ENCODE data around the gene LYSMD4. TPM values are rescaled to one million over a fixed set of nuclear protein-coding genes. Genes with fewer than 3 reads are reported as not detected.
A peak's percentile ranks its signal among the peaks of the same experiment; 100 is the strongest.

The LYSMD4 gene
- total RNA-seq, 1 experiment from 2014 or later = 3.5 TPM

DNA sequence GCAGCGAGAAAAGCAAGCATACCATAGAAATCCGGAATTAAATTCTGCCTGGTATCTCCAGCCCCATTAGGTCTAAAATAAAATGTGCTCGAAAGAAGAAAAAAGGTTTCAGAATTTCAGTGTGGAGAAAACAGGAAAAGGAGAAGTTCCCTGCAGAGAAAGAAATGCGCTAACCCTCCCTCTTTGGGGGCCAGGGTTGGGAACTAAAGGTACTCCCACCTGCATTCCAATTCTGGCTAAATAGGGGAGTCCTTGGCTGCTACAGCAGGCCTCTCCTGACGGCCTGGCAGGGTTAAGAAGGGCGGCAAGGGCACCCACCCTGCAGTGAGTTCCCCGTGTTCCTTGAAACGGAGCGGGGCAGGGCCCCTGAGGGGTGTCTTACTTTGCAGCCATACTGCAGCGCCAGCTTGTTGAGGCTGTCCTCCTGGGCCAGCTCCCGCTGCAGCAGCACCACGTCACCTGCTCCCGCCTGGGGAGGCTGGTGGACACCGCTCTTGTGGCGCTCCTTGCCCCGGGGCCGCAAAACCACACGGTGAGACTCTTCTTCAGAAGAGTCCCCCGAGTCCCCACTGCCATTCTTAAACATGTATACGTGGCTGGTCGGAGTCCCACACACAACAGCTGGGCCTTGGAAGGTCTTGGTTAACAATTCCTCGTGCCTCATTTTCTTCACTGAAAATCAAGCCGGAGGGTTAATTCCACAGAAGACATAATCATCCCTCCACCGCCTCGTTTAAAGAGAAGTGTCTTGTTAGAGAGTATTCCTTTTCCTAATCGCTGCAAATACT is 1.7 kb downstream of the LYSMD4 start:
- no peak for DNase-seq (ENCODE audit: low read depth)

DNA sequence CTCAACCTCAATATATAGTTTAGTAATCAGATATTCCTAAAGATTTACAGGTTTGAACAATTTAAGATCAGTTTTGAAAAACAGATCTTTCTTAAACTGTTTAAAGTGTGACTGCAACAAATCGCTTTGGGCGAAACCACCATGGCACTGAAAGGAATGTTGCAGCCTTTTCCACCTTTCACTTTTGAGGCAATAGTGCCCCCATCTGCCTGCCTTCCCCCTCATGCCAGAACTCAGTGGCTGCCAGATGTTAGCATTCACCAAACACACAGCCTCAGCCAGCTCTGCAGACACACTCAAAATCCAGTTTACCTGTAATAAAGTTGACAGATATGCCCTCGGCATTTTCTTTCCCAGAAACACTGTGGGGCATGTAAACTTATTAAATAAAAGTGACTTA is 3.3 kb downstream of the LYSMD4 start:
- peak; percentile 34 for DNase-seq (ENCODE audit: low read depth)

DNA sequence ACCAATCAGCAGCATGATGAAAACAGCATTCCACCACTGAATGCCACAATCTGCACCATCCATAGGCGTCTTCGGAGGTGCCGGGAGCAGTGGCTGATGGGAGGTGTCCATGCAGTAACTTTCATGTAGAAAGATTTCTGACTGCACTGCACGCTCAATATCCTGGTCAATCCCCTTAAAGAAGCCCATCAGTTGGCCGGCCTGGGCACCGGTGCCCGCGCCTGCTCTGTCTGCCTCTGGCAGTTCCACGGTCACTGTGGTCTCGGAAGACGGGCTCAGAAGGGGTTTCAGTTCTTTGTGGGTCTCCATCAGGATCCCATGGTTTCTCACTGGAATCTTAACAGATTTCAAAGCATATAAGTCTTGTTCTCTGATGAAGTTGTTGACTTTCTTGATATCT is 3.9 kb downstream of the LYSMD4 start:
- DNase-seq (ENCODE audit: low read depth) = no peak

DNA sequence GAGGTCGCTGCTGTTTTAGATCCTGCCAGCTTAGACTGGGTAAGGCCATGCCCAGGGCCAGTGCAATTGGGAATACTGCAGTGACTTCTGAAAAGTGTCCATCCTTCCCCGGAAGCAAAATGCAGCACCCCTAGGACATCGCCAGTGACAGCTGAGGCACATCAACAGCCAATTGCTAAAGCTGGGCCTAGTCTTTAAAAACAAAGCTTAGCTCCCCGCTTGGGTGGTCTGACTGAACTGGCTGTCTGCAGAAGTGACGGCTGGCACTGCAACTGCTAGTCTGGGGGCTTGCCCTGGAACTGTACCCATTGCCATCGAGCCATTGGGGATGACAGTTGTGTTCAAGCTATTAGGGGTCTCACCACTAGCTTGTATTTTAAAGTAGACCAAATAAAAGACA is 4.3 kb downstream of the LYSMD4 start:
- DNase-seq (ENCODE audit: low read depth) = no peak

DNA sequence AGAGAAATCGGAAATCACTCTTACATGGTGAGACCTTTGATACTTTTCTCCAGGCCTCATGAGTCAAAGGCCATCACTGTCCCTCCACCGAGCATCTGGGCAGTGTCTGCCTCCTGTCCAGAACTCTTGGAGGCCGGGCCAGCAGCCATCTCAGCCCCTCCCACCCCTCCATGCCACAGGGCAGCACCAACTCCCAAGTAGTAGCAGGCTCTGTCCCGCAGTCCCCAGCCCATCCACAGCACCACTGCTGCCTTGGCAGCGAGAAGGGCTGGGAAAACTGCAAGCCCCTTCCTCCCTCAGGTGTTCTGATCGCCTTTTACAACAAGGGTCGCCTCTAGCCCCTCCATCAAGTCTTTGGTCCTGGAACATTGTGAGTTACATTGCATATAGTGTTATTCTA is 5.5 kb downstream of the LYSMD4 start:
- DNase-seq (ENCODE audit: low read depth) = no peak

DNA sequence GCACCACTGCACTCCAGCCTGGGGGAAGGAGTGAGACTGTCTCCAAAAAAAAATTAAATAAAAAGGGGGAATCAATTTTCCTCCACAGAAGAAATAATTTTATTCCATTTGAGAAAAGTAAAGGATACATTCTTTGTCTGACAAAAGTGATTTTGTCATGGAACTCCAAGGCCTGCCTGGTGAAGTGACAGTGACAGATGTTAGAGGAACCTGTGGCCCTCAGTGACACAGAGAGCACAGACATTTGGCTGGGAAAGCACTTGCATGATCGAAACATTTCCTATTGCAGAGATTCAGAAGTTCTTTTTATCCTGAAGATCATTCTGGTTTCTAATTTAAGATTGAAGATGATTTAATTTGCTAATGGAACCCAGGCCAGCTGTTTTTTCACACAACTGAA is 5.9 kb downstream of the LYSMD4 start:
- no peak for DNase-seq (ENCODE audit: low read depth)

DNA sequence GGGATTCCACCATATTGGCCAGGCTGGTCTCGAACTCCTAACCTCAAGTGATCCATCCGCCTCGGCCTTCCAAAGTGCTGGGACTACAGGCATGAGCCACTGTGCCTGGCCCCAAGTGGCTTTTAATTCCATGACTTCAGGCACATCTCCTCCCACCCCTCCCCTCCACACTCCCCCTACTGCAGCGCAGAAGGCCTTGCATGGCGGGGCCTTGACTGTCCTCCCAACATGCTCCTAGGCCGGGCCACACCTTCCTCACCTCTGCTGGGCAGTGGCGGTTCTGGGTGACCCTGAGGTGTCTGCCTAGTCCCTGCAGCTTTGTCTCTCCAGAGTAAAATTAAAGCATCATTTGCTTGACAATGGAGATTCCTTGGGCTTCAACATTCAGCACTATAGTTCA is 6.9 kb downstream of the LYSMD4 start:
- DNase-seq (ENCODE audit: low read depth) = no peak

DNA sequence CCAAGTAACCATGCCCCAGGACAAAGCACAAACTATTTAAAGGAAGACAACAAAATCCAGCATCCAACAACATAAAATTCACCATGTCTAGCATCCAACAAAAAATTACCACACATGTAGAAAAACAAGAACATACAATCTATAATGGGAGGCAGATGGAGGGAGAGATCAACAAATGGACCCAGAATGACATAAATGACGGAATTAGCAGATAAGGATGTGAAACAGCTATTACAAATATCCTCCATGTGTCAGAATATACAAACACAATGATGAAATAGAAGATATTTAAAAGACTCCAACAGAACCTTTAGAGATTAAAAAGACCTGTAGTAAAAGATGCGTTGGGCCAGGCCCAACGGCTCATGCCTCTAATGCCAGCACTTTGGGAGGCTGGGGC is 10.8 kb downstream of the LYSMD4 start:
- no peak for DNase-seq (ENCODE audit: low read depth)

DNA sequence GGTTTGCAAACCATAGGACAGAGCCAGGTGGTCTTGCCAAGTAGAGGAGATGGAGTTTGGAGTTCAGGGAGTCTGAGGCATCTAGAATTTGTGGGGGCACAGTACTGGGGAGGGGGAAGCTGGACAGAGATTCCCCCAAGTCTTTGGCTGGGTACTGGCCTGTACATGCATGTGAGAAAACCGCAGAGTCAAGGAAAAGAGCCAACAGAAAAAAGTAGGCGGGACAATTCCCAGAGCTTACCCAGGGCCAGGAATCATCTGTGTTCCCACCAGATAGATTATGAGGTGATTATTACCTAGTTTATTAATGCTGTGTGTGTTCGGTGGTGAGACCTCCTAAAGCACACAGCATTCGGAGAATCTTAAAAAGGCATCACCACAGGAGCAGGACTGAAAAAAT is 11.3 kb downstream of the LYSMD4 start:
- DNase-seq (ENCODE audit: low read depth) = no peak

DNA sequence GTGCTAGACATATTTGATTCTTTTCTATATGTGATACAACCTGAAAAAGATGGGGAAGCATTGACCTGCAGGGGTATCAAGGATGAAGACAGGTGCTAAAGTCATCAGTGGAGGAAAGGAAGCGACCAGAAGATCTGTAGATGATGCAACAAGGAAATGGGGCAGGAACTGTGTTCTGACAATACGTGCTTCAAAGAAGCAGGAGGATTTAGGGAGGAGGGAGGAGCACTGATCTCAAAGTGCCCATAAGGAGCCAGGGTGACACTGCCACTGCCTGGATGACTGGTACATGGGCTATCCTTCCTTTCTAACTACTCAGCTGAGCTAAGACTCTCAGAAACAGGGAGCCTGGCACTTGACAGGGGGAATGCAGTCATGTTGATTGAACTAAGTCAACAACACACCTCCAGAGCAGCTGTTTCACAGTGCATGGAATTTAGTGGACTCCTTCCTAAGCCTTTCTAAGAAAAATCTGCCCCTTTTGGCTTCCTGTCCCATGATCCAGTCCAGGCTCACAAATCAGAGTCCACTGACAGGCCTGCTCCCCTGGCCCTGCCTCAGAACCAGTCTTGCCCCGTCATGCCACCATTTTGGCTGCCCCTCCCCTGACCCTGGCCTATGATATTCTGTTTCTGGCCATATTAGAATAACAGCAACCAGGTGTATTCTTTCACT is 12.0 kb downstream of the LYSMD4 start:
- no peak for DNase-seq (ENCODE audit: low read depth)

DNA sequence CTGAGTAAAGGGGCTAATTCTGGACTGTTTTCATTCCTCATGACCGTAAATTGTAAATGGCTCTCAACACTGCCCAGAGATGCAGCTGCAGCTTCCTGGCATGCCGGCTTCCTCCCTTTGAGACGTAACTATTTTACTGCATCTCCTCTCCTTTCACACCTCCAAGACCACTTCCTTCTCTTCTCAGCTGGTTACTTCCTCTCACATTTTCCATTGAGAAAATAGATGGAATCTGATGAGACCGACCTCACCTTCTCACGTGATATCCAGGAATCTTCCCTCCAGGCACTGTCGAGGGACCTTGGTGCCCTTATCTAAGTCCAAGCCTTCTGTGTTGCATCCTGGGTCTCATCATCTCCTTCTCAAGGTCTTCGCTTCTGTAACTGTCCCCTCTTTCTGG is 12.7 kb downstream of the LYSMD4 start:
- DNase-seq (ENCODE audit: low read depth) = no peak

DNA sequence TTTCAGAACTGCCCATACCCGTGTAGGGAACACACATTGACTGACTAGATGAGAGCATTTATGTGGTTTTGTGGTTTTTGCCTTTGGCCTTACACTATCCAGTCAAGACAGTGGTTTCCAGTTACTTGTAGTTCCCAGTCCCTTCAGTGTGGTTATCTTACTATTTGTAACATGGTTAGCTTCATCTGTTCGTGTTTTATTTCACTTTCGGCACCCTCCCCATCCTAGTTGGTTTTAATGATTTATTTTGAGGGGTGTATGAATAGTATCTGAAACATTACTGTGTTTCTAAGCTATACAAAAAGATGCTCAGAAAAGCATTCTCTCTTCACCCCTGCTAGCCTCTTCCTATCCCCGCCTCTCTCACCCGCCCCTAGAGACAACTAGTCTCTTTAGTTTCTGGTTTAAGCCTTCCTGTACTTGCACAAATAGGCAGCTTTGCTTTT is 14.1 kb downstream of the LYSMD4 start:
- peak; percentile 85 for DNase-seq (ENCODE audit: low read depth)

DNA sequence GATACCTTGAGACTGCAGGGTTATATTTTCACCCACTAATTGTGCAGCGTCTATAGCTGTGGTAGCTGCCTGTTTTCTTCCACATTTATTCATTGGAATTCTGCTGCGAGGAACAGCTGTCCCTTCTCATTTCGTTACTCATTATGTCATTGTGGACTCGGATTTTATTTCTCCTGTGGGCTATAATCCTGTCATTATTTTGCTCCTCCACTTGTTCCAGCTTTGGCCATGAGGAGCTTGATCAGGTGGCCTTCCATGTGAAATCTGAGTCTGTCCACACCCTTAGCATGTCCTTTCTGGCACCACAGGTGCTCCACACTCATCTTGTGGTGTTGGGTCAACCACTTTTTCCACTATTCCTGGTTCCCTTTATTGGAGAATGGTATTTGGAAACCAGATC is 14.8 kb downstream of the LYSMD4 start:
- DNase-seq (ENCODE audit: low read depth) = no peak

DNA sequence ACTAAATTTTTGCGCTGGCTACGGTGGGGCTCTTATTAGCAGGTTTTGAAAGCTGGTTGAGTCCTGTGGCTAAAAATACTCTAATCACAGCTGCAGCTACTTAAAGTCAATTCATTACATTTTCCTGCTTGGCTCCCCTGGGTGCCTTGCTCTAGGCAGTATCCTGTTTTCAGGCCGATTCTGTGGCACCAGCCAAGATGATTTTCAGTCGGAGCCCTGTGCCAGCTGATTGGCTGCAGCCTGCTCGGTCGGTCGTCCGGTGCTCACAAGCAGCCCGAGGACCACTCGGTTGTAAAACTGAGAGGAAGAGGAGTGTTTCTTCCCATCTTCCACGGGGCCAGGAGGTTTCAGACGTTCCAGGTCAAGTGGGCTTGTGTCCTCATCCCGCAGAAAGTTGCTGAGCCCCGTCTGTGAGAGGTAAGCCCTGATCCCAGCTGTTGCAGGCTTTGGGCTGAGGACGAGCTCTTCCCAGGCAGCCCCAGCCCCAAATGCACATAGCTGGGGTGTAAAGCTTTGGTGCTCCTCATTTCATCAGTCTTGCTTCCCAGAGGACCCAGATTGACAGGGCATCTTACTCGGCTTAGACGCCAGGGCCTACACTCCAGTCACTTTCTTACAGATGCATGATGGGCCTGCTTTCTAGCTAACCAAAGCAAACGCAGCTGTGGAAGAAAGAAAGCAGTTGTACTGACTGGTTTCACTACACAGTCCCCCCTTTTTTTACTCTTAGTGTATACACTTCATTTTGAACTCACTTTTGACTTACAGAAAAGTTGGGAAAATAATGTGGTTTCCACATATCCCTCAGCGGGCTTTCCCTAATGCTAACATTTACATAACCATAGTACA is 15.9 kb downstream of the LYSMD4 start:
- no peak for DNase-seq (ENCODE audit: low read depth)

DNA sequence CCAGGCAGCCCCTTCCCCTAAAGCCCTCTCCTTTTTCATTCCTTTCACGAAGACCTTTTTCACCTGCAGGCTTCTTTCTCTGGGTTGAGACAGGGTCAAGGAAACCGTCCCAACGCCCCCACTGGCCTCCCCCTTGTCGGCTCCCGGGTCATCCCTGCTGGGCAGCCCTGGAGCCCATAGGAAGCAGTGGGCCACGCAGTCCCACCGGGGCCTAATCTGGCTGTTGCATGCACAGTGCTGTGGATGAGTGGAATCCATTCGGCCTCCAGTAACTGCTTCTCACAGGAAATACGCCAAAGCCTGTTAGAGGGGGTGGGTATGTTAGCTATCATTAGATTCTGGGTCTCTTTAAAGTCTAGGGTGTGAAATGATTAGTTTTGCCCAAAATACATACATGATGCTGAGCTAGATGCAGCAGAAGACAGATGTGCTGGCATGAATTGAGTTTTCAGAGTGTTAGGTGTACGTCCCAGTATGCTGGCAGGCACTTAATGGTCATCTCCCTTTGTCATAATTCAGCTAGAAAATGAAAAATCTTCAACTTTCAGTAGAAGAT is 16.6 kb downstream of the LYSMD4 start:
- no peak for DNase-seq (ENCODE audit: low read depth)

DNA sequence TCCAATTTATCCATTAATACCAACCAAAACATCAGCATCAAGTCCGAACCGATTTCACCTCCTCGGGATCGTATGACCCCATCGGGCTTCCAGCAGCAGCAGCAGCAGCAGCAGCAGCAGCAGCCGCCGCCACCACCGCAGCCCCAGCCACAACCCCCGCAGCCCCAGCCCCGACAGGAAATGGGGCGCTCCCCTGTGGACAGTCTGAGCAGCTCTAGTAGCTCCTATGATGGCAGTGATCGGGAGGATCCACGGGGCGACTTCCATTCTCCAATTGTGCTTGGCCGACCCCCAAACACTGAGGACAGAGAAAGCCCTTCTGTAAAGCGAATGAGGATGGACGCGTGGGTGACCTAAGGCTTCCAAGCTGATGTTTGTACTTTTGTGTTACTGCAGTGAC is 20.8 kb downstream of the LYSMD4 start:
- DNase-seq (ENCODE audit: low read depth) = no peak

DNA sequence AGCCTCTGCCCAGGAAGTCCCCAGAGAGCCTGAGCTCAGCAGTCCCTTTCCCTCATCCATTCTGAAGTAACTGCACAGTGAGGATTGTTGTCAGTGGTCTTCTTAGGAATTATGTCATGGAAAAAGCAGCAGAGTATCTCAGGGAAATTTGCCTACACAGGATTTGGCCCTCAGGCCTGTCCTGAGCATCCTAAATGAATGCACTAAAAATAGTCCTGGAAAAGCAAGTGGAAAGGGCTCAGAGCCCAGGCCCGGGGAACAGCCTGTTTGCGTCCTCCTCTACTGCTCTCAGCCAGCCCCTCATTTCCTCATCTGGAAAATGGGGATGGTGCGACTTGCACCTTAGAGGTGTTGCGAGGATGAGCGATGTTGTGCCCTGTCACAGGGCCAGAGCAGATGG is 21.6 kb downstream of the LYSMD4 start:
- DNase-seq (ENCODE audit: low read depth) = no peak

DNA sequence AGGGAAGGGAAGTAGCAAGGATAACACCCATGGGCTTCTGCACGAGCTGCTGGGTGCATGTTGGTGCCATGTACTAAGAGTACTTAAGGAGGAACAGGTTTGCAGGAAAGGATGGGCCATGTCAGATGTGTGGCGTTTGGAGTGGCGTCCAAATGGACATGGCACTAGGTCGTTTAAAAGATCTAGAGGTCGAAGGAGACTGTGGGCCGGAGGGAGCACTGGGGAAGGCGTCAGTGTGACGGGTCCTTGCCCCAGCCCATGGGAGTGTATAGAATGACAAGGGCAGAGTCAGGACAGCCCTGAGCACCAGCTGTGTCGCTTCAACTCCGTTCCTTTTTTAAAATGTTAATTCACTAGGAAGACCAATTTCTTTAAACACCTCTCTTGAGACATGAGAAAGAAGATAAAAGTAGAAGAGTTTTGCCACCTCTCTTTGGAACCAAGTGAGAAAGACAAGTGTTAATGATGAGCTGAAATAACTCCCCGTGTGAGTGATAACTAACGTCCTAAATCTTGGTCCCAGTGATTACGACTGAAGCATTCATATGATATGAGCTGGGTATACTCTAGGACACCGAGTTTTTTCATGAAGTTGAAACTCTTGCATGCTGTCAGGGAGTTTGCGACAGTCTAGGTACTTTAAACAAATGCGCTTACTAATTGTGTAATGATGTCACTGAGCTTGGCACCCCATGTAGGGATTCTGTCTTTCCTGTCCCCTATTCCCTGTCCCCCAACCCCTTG is 23.8 kb downstream of the LYSMD4 start:
- DNase-seq (ENCODE audit: low read depth) = no peak

DNA sequence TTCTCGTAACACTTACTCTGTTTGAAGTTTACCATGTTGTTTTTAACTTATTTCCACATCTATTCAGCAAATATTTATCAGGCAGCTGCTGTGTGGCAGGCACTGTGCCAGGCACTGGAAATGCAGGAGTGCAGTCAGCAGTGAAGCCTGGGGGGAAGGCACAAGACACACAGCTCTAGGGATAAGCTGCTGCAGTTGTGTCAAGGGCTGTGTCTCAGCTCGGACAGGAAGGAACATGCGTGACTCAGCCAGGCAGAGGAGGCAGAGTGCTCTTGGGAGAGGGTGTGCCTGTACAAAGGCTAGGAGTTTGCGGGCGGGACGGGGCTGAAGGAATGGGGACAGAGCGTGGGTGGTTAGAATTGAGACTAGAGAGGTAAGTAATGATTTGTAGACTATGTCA is 24.7 kb downstream of the LYSMD4 start:
- peak; percentile 78 for DNase-seq (ENCODE audit: low read depth)

DNA sequence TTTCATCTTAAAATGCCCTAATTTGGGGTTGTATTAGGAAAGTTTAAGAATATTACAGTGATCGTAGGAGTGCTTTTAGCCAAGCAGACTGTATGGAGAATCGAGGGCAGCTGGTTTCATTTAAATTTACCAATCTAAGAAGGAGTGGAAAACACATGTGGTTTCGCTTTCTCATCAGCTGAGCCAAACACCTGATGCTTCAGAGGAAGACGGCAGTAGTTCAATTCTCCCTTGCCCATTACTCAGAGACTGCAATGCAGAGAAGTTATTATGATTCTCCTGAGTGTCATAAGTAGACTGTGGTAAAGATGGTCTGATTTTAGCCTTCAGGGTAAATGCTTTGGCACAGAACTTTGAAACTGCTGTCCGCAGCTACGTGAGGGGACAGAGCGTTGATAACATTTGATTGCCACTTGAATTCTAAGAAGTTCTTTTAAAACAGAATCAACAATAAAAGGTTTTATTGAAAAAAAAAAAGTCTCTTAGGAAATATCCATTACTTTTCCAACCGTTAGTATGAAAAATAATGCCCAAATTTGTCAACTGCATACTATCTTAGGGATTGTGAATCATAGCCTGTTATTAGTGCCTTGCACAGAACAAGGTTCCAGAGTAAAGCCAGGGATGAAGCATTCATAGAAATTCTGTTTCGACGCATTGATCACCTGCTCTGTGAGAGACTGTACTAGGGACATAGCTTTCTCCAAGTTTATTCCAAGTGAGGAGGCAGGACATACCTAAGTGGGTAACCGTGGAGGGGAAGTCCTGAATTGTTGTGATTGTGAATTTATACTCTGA is 25.6 kb downstream of the LYSMD4 start:
- peak; percentile 64 for DNase-seq (ENCODE audit: low read depth)
